Skeletal muscle satellite cell (primary cell): Measurements from ENCODE around the gene SLC66A2.
"Not testable (repeated sequence)": the region's sequence is repeated elsewhere in the genome, so short reads cannot be mapped to it uniquely, and the experiment has no call there.

Experiments used
- H3K27me3 ChIP-seq: 2 replicates; pipeline ENCODE4 v1.7.0; 2013; ENCODE audit warnings: low read length; ENCODE audit not compliant: control insufficient read depth, insufficient read depth
- H3K36me3 ChIP-seq: 2 replicates; pipeline ENCODE4 v1.7.0; 2013; ENCODE audit warnings: mild to moderate bottlenecking, control low read depth, low read length; ENCODE audit not compliant: insufficient read depth
- H3K4me1 ChIP-seq: 2 replicates; pipeline ENCODE4 v1.7.0; 2013; ENCODE audit warnings: low read length; ENCODE audit not compliant: control insufficient read depth, insufficient read depth
- H3K4me2 ChIP-seq: 2 replicates; pipeline ENCODE4 v1.7.0; 2013; ENCODE audit warnings: mild to moderate bottlenecking, low read length
- H3K4me3 ChIP-seq: 2 replicates; pipeline ENCODE4 v1.7.0; 2013; ENCODE audit warnings: low read length
- H3K9ac ChIP-seq: 2 replicates; pipeline ENCODE4 v1.7.0; 2013; ENCODE audit warnings: mild to moderate bottlenecking, low read depth, low read length, moderate library complexity
- H3K9me3 ChIP-seq: replicated peaks from 2 replicates; pipeline ENCODE4 v1.7.0; 2013; ENCODE audit warnings: mild to moderate bottlenecking, control low read depth, low read length

SLC66A2 gene

GRCh38 chr18:79970419-79971133 is 19.1 kb upstream of the SLC66A2 start:
- no peak overlapping the region for H3K4me2 ChIP-seq
- no peaks in the 10 kb centered on the region for H3K27me3 ChIP-seq
- no peaks in the 10 kb centered on the region for H3K9me3 ChIP-seq
- peaks cover 59% of the 10 kb centered on the region for H3K36me3 ChIP-seq
- H3K9ac ChIP-seq = no peak overlapping the region
- peaks cover 2% of the 10 kb centered on the region for H3K4me1 ChIP-seq
- no peak overlapping the region for H3K4me3 ChIP-seq

GRCh38 chr18:79965119-79965902 is 13.9 kb upstream of the SLC66A2 start:
- Histone ChIP-seq H3K4me2 (peak overlapping the region; percentile 92), H3K4me1 (peaks cover 33% of the 10 kb centered on the region), H3K36me3 (peaks cover 10% of the 10 kb centered on the region), H3K27me3 (no peaks in the 10 kb centered on the region), H3K9ac (peak overlapping the region; percentile 87), H3K9me3 (no peaks in the 10 kb centered on the region), H3K4me3 (peak overlapping the region; percentile 72)

GRCh38 chr18:79964330-79965118 is 13.1 kb upstream of the SLC66A2 start, which contains the start of gene HSBP1L1:
Gene HSBP1L1 (plus strand): TSS chr18:79964643. CDS start chr18:79964736, 93 bp downstream.
- H3K36me3 ChIP-seq = peaks cover 2% of the 10 kb centered on the region
- H3K4me2 ChIP-seq = peak within 1 kb of the TSS; percentile 92
- H3K9ac ChIP-seq = peak within 1 kb of the TSS; percentile 87
- peaks cover 41% of the 10 kb centered on the region for H3K4me1 ChIP-seq
- no peaks in the 10 kb centered on the region for H3K9me3 ChIP-seq
- H3K4me3 ChIP-seq = peak within 1 kb of the TSS; percentile 72
- H3K27me3 ChIP-seq = no peaks in the 10 kb centered on the region

GRCh38 chr18:79963658-79964329 is 12.3 kb upstream of the SLC66A2 start:
- Histone ChIP-seq H3K9ac (no peak overlapping the region), H3K4me3 (peak overlapping the region; percentile 72), H3K4me1 (peaks cover 41% of the 10 kb centered on the region), H3K9me3 (no peaks in the 10 kb centered on the region), H3K27me3 (no peaks in the 10 kb centered on the region), H3K36me3 (no peaks in the 10 kb centered on the region), H3K4me2 (peak overlapping the region; percentile 92)

GRCh38 chr18:79962835-79963657 is 11.6 kb upstream of the SLC66A2 start:
- no peaks in the 10 kb centered on the region for H3K9me3 ChIP-seq
- H3K27me3 ChIP-seq = no peaks in the 10 kb centered on the region
- H3K9ac ChIP-seq = no peak overlapping the region
- no peaks in the 10 kb centered on the region for H3K36me3 ChIP-seq
- H3K4me1 ChIP-seq = peaks cover 41% of the 10 kb centered on the region
- H3K4me3 ChIP-seq = no peak overlapping the region
- H3K4me2 ChIP-seq = no peak overlapping the region

GRCh38 chr18:79962311-79962710 is 10.9 kb upstream of the SLC66A2 start:
- Histone ChIP-seq H3K9me3 (no peaks in the 10 kb centered on the region), H3K27me3 (no peaks in the 10 kb centered on the region), H3K9ac (no peak overlapping the region), H3K36me3 (no peaks in the 10 kb centered on the region), H3K4me1 (peaks cover 41% of the 10 kb centered on the region), H3K4me3 (no peak overlapping the region), H3K4me2 (no peak overlapping the region)

GRCh38 chr18:79961527-79962291 is 10.3 kb upstream of the SLC66A2 start:
- H3K9ac ChIP-seq = no peak overlapping the region
- peaks cover 41% of the 10 kb centered on the region for H3K4me1 ChIP-seq
- no peaks in the 10 kb centered on the region for H3K27me3 ChIP-seq
- no peaks in the 10 kb centered on the region for H3K36me3 ChIP-seq
- H3K4me3 ChIP-seq = no peak overlapping the region
- H3K4me2 ChIP-seq = no peak overlapping the region
- H3K9me3 ChIP-seq = no peaks in the 10 kb centered on the region

- Histone ChIP-seq H3K4me2 (no peak overlapping the region), H3K9ac (no peak overlapping the region), H3K4me3 (no peak overlapping the region), H3K9me3 (no peaks in the 10 kb centered on the region), H3K36me3 (no peaks in the 10 kb centered on the region), H3K27me3 (no peaks in the 10 kb centered on the region), H3K4me1 (peaks cover 41% of the 10 kb centered on the region)
Observed at GRCh38 chr18:79960921-79961526, 9.6 kb upstream of the SLC66A2 start.

GRCh38 chr18:79960161-79960801 is 8.8 kb upstream of the SLC66A2 start:
- not testable (repeated sequence) for H3K9ac ChIP-seq, H3K36me3 ChIP-seq, H3K27me3 ChIP-seq, H3K4me3 ChIP-seq, H3K9me3 ChIP-seq
- H3K4me1 ChIP-seq = peaks cover 36% of the 10 kb centered on the region
- H3K4me2 ChIP-seq = peak overlapping the region; percentile 51
